Esophagus mucosa (tissue), 1 donor: Measurements from ENCODE around the gene JAML. TPM values are rescaled to one million over a fixed set of nuclear protein-coding genes. Genes with fewer than 3 reads are reported as not detected.
A peak's percentile ranks its signal among the peaks of the same experiment; 100 is the strongest.

ENCODE experiments used
- ATAC-seq: fragments of 200-7000 bp; cut with Tn5 transposase; one replicate; pipeline ENCODE4 v1.9.1; 2020
- total RNA-seq: library from RNA; stranded (reverse); gene quantifications from one replicate; pipeline ENCODE4 v1.2.4, GENCODE V29; 2023
- donor health status: DM: yes; HTN: yes; CAD: no.

The JAML gene
- total RNA-seq, 1 donor from 2014 or later, result 2.7 TPM

GRCh38 chr11:118215765-118216164 is 9.0 kb downstream of the JAML start:
- no peak for ATAC-seq

- no peak for ATAC-seq
Observed at GRCh38 chr11:118215262-118215661, 9.5 kb downstream of the JAML start.

GRCh38 chr11:118214210-118214914 is 10.4 kb downstream of the JAML start:
- ATAC-seq, result no peak

- ATAC-seq, result no peak
Observed at GRCh38 chr11:118213781-118214180, 11.0 kb downstream of the JAML start.

GRCh38 chr11:118213201-118213600 is 11.6 kb downstream of the JAML start:
- no peak for ATAC-seq

- no peak for ATAC-seq
Observed at GRCh38 chr11:118212781-118213191, 12.0 kb downstream of the JAML start.

- no peak for ATAC-seq
Observed at GRCh38 chr11:118212131-118212725, 12.6 kb downstream of the JAML start.

- no peak for ATAC-seq
Observed at GRCh38 chr11:118211006-118211405, 13.8 kb downstream of the JAML start.

GRCh38 chr11:118210323-118210722 is 14.5 kb downstream of the JAML start:
- ATAC-seq, result no peak

GRCh38 chr11:118209033-118209432 is 15.8 kb downstream of the JAML start:
- no peak for ATAC-seq

- no peak for ATAC-seq
Observed at GRCh38 chr11:118207079-118207478, 17.7 kb downstream of the JAML start.

GRCh38 chr11:118206391-118207031 is 18.3 kb downstream of the JAML start:
- ATAC-seq, result no peak

- no peak for ATAC-seq
Observed at GRCh38 chr11:118205606-118206378, 19.0 kb downstream of the JAML start.

- ATAC-seq, result no peak
Observed at GRCh38 chr11:118202599-118203422, 22.0 kb downstream of the JAML start.

- ATAC-seq, result no peak
Observed at GRCh38 chr11:118201966-118202365, 22.8 kb downstream of the JAML start.

GRCh38 chr11:118200901-118201680 is 23.7 kb downstream of the JAML start:
- ATAC-seq, result no peak

GRCh38 chr11:118200497-118200896 is 24.3 kb downstream of the JAML start:
- ATAC-seq, result no peak

- ATAC-seq, result no peak
Observed at GRCh38 chr11:118199135-118199534, 25.7 kb downstream of the JAML start.

- peak; percentile 56 for ATAC-seq
Observed at GRCh38 chr11:118198370-118198769, 26.4 kb downstream of the JAML start.

- ATAC-seq, result peak; percentile 87
Observed at GRCh38 chr11:118194835-118195627, 29.8 kb downstream of the JAML start.
